SK-N-SH (cell line): ENCODE results near the gene MAOB. TPM values are rescaled to one million over a fixed set of nuclear protein-coding genes. Genes with fewer than 3 reads are reported as not detected.

Experiments used
- CTCF ChIA-PET: fragments of 300-600, 350-600 bp; formaldehyde crosslinking; extraction: SDS; loops from one replicate; lab custom pipeline; 2021; lab: Yijun Ruan, JAX
- POLR2A ChIA-PET: fragments of 350-600 bp; sonication (Branson Sonifier 250); formaldehyde crosslinking; extraction: SDS; loops from one replicate; lab custom pipeline; 2020; ENCODE audit warnings: antibody characterized with exemption, inconsistent platforms; lab: Yijun Ruan, JAX
- DNase-seq: peaks from one replicate; pipeline ENCODE4 v3.0.0; 2012
- H2AFZ ChIP-seq: fragments of 200-600 bp; sonication (generic); 2 replicates; pipeline ENCODE4 v1.8.1; 2016; ENCODE audit warnings: antibody characterized with exemption, mild to moderate bottlenecking, low read depth
- H3F3A ChIP-seq: fragments of 200-600 bp; sonication (generic); replicated peaks from 2 replicates; pipeline ENCODE3; 2016; ENCODE audit warnings: antibody characterized with exemption, mild to moderate bottlenecking; ENCODE audit not compliant: insufficient read depth
- H3K27ac ChIP-seq, 2 experiments: fragments of 200-500 bp in 1 of 2; fragments of 200-600 bp in 1 of 2; sonication (Bioruptor generic) in 1 of 2; sonication (generic), shearing (Covaris generic) in 1 of 2; 2 replicates each; pipeline versions ENCODE4 v1.5.1 to v1.6.1; 2014 to 2016; ENCODE audit warnings: low read depth in 2 of 2, inconsistent platforms in 1 of 2, low read length in 1 of 2, mild to moderate bottlenecking in 1 of 2, mixed read lengths in 1 of 2
- H3K27me3 ChIP-seq: fragments of 200-600 bp; sonication (generic), shearing (Covaris generic); 2 replicates; pipeline ENCODE4 v1.6.1; 2016; ENCODE audit warnings: mixed run types; ENCODE audit not compliant: insufficient read depth
- H3K36me3 ChIP-seq, 2 experiments: fragments of 200-500 bp in 1 of 2; fragments of 200-600 bp in 1 of 2; sonication (Bioruptor generic) in 1 of 2; sonication (generic) in 1 of 2; replicated peaks in 1 of 2; 2 replicates each; pipeline versions ENCODE3 to v1.5.1; 2014 to 2016; ENCODE audit warnings: low read length in 1 of 2, mild to moderate bottlenecking in 1 of 2; ENCODE audit not compliant: insufficient read depth in 2 of 2, control insufficient read depth in 1 of 2
- H3K4me1 ChIP-seq, 2 experiments: fragments of 200-500 bp in 1 of 2; fragments of 200-600 bp in 1 of 2; sonication (Bioruptor generic) in 1 of 2; sonication (generic), shearing (Covaris generic) in 1 of 2; 2 replicates each; pipeline versions ENCODE4 v1.5.1 to v1.6.1; 2014 to 2016; ENCODE audit warnings: low read depth in 1 of 2, low read length in 1 of 2, mixed run types in 1 of 2; ENCODE audit not compliant: insufficient read depth in 2 of 2, control insufficient read depth in 1 of 2
- H3K4me2 ChIP-seq: fragments of 200-600 bp; sonication (generic), shearing (Covaris generic); 2 replicates; pipeline ENCODE4 v1.6.1; 2017; ENCODE audit warnings: mixed run types
- H3K4me3 ChIP-seq, 2 experiments: fragments of 200-500 bp in 1 of 2; fragments of 200-600 bp in 1 of 2; sonication (Bioruptor generic) in 1 of 2; sonication (generic), shearing (Covaris generic) in 1 of 2; 2 replicates each; pipeline versions ENCODE4 v1.5.1 to v1.8.1; 2014 to 2016; ENCODE audit warnings: low read depth in 2 of 2, inconsistent platforms in 1 of 2, low read length in 1 of 2, mild to moderate bottlenecking in 1 of 2, mixed read lengths in 1 of 2, moderate library complexity in 1 of 2
- H3K79me2 ChIP-seq: fragments of 200-600 bp; sonication (generic); 2 replicates; pipeline ENCODE4 v1.8.1; 2017; ENCODE audit warnings: mild to moderate bottlenecking; ENCODE audit not compliant: insufficient read depth
- H3K9ac ChIP-seq: fragments of 200-600 bp; sonication (generic); 2 replicates; pipeline ENCODE4 v1.6.1; 2017; ENCODE audit warnings: mixed run types
- H3K9me2 ChIP-seq: fragments of 200-600 bp; sonication (generic); 2 replicates; pipeline ENCODE4 v1.6.1; 2017; ENCODE audit warnings: mixed run types
- H3K9me3 ChIP-seq: fragments of 200-600 bp; sonication (generic); 2 replicates; pipeline ENCODE4 v1.6.1; 2017; ENCODE audit warnings: mixed run types, mild to moderate bottlenecking, moderate library complexity
- H4K20me1 ChIP-seq: fragments of 200-600 bp; sonication (generic); 2 replicates; pipeline ENCODE4 v1.6.1; 2017; ENCODE audit warnings: mild to moderate bottlenecking, mixed run types; ENCODE audit not compliant: insufficient read depth
- CHD2 ChIP-seq: fragments of 150-350 bp; IDR thresholded peaks from 2 replicates; pipeline ENCODE4 v1.6.1; 2018; ENCODE audit warnings: low read length; ENCODE audit not compliant: partially characterized antibody
- CTCF ChIP-seq: fragments of 200-600 bp; sonication (generic); IDR thresholded peaks from 2 replicates; pipeline ENCODE4 v1.6.1; 2017; ENCODE audit warnings: antibody characterized with exemption, mild to moderate bottlenecking, moderate library complexity
- ELF1 ChIP-seq: IDR thresholded peaks from 2 replicates; pipeline ENCODE4 v1.4.0; 2012
- FOSL2 ChIP-seq: IDR thresholded peaks from 2 replicates; pipeline ENCODE4 v1.4.0; 2012; ENCODE audit warnings: low read depth, mild to moderate bottlenecking, moderate library complexity, borderline replicate concordance
- IRF3 ChIP-seq: fragments of 150-350 bp; IDR thresholded peaks from 2 replicates; pipeline ENCODE4 v1.6.1; 2016; ENCODE audit warnings: mild to moderate bottlenecking, low read depth, low read length
- MXI1 ChIP-seq: IDR thresholded peaks from 2 replicates; pipeline ENCODE4 v1.6.1; 2012; ENCODE audit warnings: mild to moderate bottlenecking, low read depth, low read length, improper control_type of control experiment
- NFIC ChIP-seq: IDR thresholded peaks from 2 replicates; pipeline ENCODE4 v1.4.0; 2012; ENCODE audit warnings: borderline replicate concordance
- POLR2AphosphoS5 ChIP-seq: IDR thresholded peaks from 2 replicates; pipeline ENCODE4 v1.6.1; 2012; ENCODE audit warnings: low read depth, low read length
- RCOR1 ChIP-seq: fragments of 150-350 bp; IDR thresholded peaks from 2 replicates; pipeline ENCODE4 v1.6.1; 2017; ENCODE audit warnings: antibody characterized with exemption, low read length
- REST ChIP-seq: IDR thresholded peaks from 2 replicates; pipeline ENCODE4 v1.6.1; 2012; ENCODE audit warnings: mild to moderate bottlenecking, low read depth, low read length, moderate library complexity
- RXRA ChIP-seq: IDR thresholded peaks from 2 replicates; pipeline ENCODE4 v1.4.0; 2012; ENCODE audit warnings: low read depth, mild to moderate bottlenecking, borderline replicate concordance
- SMC3 ChIP-seq: IDR thresholded peaks from 2 replicates; pipeline ENCODE4 v1.6.1; 2012; ENCODE audit warnings: low read depth, low read length, improper control_type of control experiment
- TAF1 ChIP-seq: IDR thresholded peaks from 2 replicates; pipeline ENCODE4 v1.6.1; 2012; ENCODE audit warnings: low read depth, mild to moderate bottlenecking, low read length, moderate library complexity, borderline replicate concordance
- USF1 ChIP-seq: IDR thresholded peaks from 2 replicates; pipeline ENCODE4 v1.4.0; 2012; ENCODE audit warnings: low read depth, borderline replicate concordance
- USF2 ChIP-seq: fragments of 150-350 bp; IDR thresholded peaks from 2 replicates; pipeline ENCODE4 v1.6.1; 2017; ENCODE audit warnings: antibody characterized with exemption, low read length, low read depth, borderline replicate concordance
- YY1 ChIP-seq: IDR thresholded peaks from 2 replicates; pipeline ENCODE4 v1.4.0; 2012; ENCODE audit warnings: low read depth, mild to moderate bottlenecking
- WGBS: methylation state at CpG from one replicate; pipeline ENCODE4 v1.1.6; 2017; ENCODE audit warnings: low lambda C conversion rate; 5-methylcytosine and 5-hydroxymethylcytosine counted together
- polyA plus RNA-seq, 3 experiments: library from polyadenylated mRNA; depleted of rRNA; stranded (reverse); fragments of >200 nt; gene quantifications; 2 replicates each; pipeline ENCODE4 v1.2.3, GENCODE V29; 2012

MAOB gene
- polyA plus RNA-seq, 1 of the 3 experiments (the other 2 are of a cell fraction), result 0.92 TPM

GRCh38 chrX:43720961-43721360, 161.3 kb downstream of the MAOB start:
- CTCF ChIA-PET, result no interaction called here

GRCh38 chrX:43720082-43720481, 162.2 kb downstream of the MAOB start:
- Histone ChIP-seq H4K20me1 (no peaks in the 10 kb centered on the region), H3K9ac (no peak overlapping the region), H3K36me3 (no peaks in the 10 kb centered on the region), H3K27ac (no peak overlapping the region), H3K4me3 (no peak overlapping the region), H3K79me2 (no peaks in the 10 kb centered on the region), H2AFZ (no peak overlapping the region), H3F3A (no peaks in the 10 kb centered on the region), H3K9me3 (no peaks in the 10 kb centered on the region), H3K4me1 (no peaks in the 10 kb centered on the region), H3K9me2 (no peaks in the 10 kb centered on the region), H3K27me3 (no peaks in the 10 kb centered on the region), H3K4me2 (no peak overlapping the region)
- CTCF ChIA-PET, result no interaction called here
- POLR2A ChIA-PET, result no interaction called here
- no peak for DNase-seq
- WGBS, result 16% methylated on average over 3 of the region's 3 CpGs
- TF ChIP-seq USF2 (no peak), TAF1 (no peak), SMC3 (no peak), REST (no peak), RXRA (no peak), NFIC (no peak), CTCF (no peak), RCOR1 (no peak), FOSL2 (no peak)

More at GRCh38 chrX:43720961-43721360, 161.3 kb downstream of the MAOB start:
- no peaks in the 10 kb centered on the region for H3F3A ChIP-seq
- POLR2A ChIA-PET, result no interaction called here
- H3K27me3 ChIP-seq, result no peaks in the 10 kb centered on the region
- no peak overlapping the region for H3K4me3 ChIP-seq
- H3K4me2 ChIP-seq, result no peak overlapping the region
- no peaks in the 10 kb centered on the region for H3K79me2 ChIP-seq
- no peaks in the 10 kb centered on the region for H3K36me3 ChIP-seq
- H2AFZ ChIP-seq, result no peak overlapping the region
- TF ChIP-seq NFIC, result no peak
- TF ChIP-seq USF1, result no peak
- TF ChIP-seq YY1, result no peak
- no peak for TF ChIP-seq MXI1
- TF ChIP-seq ELF1, result no peak
- no peak for TF ChIP-seq TAF1
- no peak for TF ChIP-seq USF2
- TF ChIP-seq IRF3, result no peak
- no peak for TF ChIP-seq POLR2AphosphoS5
- no peak for TF ChIP-seq CHD2
- H3K9me3 ChIP-seq, result no peaks in the 10 kb centered on the region
- no peaks in the 10 kb centered on the region for H4K20me1 ChIP-seq
- H3K27ac ChIP-seq, result no peak overlapping the region
- H3K9me2 ChIP-seq, result no peaks in the 10 kb centered on the region
- no peak for DNase-seq
- H3K9ac ChIP-seq, result no peak overlapping the region
- whole genome bisulfite sequencing, result 5% methylated on average over 1 of the region's 1 CpG
- H3K4me1 ChIP-seq, result no peaks in the 10 kb centered on the region
